Measurements from ENCODE around the gene SPCS2. TPM values are rescaled to one million over a fixed set of nuclear protein-coding genes. Genes with fewer than 3 reads are reported as not detected.

SPCS2 gene
- total RNA-seq, 2 donors from 2014 or later, result 26.6 to 34.7 TPM

- peak overlapping the region; percentile 85 to 93 for H3K4me3 ChIP-seq
- H3K4me1 ChIP-seq, result peaks cover 0 to 38% of the 10 kb centered on the region in 2 donors
- H3K27me3 ChIP-seq, result no peaks in the 10 kb centered on the region
- no peaks in the 10 kb centered on the region for H3K9me3 ChIP-seq
- DNase-seq (ENCODE audit: low spot score), result no peak
- no peaks in the 10 kb centered on the region for H3K36me3 ChIP-seq
- H3K27ac ChIP-seq, result peak overlapping the region; percentile 86 to 91
- no peak for TF ChIP-seq CTCF (IDR thresholded peaks at IDR 0.05)
Measured at GRCh38 chr11:74950374-74950969, 1.4 kb downstream of the SPCS2 start.

GRCh38 chr11:74951226-74951625 is 2.2 kb downstream of the SPCS2 start:
- Histone ChIP-seq H3K9me3 (no peaks in the 10 kb centered on the region), H3K36me3 (no peaks in the 10 kb centered on the region), H3K4me3 (no peak overlapping the region), H3K27me3 (no peaks in the 10 kb centered on the region), H3K4me1 (peaks cover 0 to 44% of the 10 kb centered on the region in 2 donors), H3K27ac (peak overlapping the region in 1 of 2 donors; percentile 91)
- no peak for DNase-seq (ENCODE audit: low spot score)
- TF ChIP-seq CTCF (IDR thresholded peaks at IDR 0.05), result no peak

- Histone ChIP-seq H3K4me3 (no peak overlapping the region), H3K4me1 (peaks cover 0 to 58% of the 10 kb centered on the region in 2 donors), H3K9me3 (no peaks in the 10 kb centered on the region), H3K36me3 (no peaks in the 10 kb centered on the region), H3K27me3 (no peaks in the 10 kb centered on the region), H3K27ac (no peak overlapping the region)
- no peak for TF ChIP-seq CTCF (IDR thresholded peaks at IDR 0.05)
- no peak for DNase-seq (ENCODE audit: low spot score)
Measured at GRCh38 chr11:74952752-74953151, 3.7 kb downstream of the SPCS2 start.

GRCh38 chr11:74953451-74953850 is 4.4 kb downstream of the SPCS2 start:
- H3K36me3 ChIP-seq, result no peaks in the 10 kb centered on the region
- no peaks in the 10 kb centered on the region for H3K9me3 ChIP-seq
- TF ChIP-seq CTCF (IDR thresholded peaks at IDR 0.05), result no peak
- no peak for DNase-seq (ENCODE audit: low spot score)
- peaks cover 0 to 58% of the 10 kb centered on the region in 2 donors for H3K4me1 ChIP-seq
- H3K27ac ChIP-seq, result no peak overlapping the region
- H3K27me3 ChIP-seq, result no peaks in the 10 kb centered on the region
- no peak overlapping the region for H3K4me3 ChIP-seq

- Histone ChIP-seq H3K27me3 (no peaks in the 10 kb centered on the region), H3K4me3 (no peak overlapping the region), H3K4me1 (peaks cover 0 to 63% of the 10 kb centered on the region in 2 donors), H3K27ac (no peak overlapping the region), H3K36me3 (no peaks in the 10 kb centered on the region), H3K9me3 (no peaks in the 10 kb centered on the region)
- TF ChIP-seq CTCF (IDR thresholded peaks at IDR 0.05), result no peak
- DNase-seq (ENCODE audit: low spot score), result no peak
Measured at GRCh38 chr11:74954199-74954598, 5.1 kb downstream of the SPCS2 start.
